Glutamatergic neuron (in vitro differentiated cells): ENCODE measurements around the gene ITGBL1. TPM values are rescaled to one million over a fixed set of nuclear protein-coding genes. Genes with fewer than 3 reads are reported as not detected.

ENCODE experiments used
- DNase-seq: peaks from one replicate; pipeline ENCODE4 v3.0.0; 2022
- H3K27ac Mint-ChIP-seq: one replicate; pipeline ENCODE4 v1.8.0; 2020; ENCODE audit warnings: mild to moderate bottlenecking, mixed read lengths, inconsistent platforms; ENCODE audit not compliant: unreplicated experiment
- H3K27me3 Mint-ChIP-seq: one replicate; pipeline ENCODE4 v1.8.0; 2020; ENCODE audit warnings: mild to moderate bottlenecking, moderate library complexity, mixed read lengths, inconsistent platforms; ENCODE audit not compliant: unreplicated experiment
- H3K36me3 Mint-ChIP-seq: one replicate; pipeline ENCODE4 v1.8.0; 2020; ENCODE audit warnings: mild to moderate bottlenecking, mixed read lengths, inconsistent platforms; ENCODE audit not compliant: unreplicated experiment
- H3K4me1 Mint-ChIP-seq: one replicate; pipeline ENCODE4 v1.8.0; 2020; ENCODE audit warnings: mild to moderate bottlenecking, low read depth, mixed read lengths, inconsistent platforms; ENCODE audit not compliant: unreplicated experiment
- H3K4me3 Mint-ChIP-seq: one replicate; pipeline ENCODE4 v1.8.0; 2020; ENCODE audit warnings: mild to moderate bottlenecking, mixed read lengths, inconsistent platforms; ENCODE audit not compliant: unreplicated experiment
- H3K9me3 Mint-ChIP-seq: one replicate; pipeline ENCODE4 v1.8.0; 2020; ENCODE audit warnings: mild to moderate bottlenecking, moderate library complexity, mixed read lengths, inconsistent platforms; ENCODE audit not compliant: unreplicated experiment
- CTCF ChIP-seq: fragments of 200-600 bp; sonication (generic); IDR thresholded peaks from one replicate; pipeline ENCODE4 v1.5.0; 2021; ENCODE audit not compliant: partially characterized antibody, unreplicated experiment
- total RNA-seq: library from RNA; stranded (reverse); fragmentation: NEBNext Ultra II Directional; extraction: Animal tissue kit (Norgen Biotek cat#: 25700); gene quantifications from one replicate; pipeline ENCODE4 v1.2.1, GENCODE V29; 2021; ENCODE audit not compliant: unreplicated experiment

Gene ITGBL1
- total RNA-seq, 1 donor from 2014 or later: not detected

GRCh38 chr13:101515504-101515903 lies 63.0 kb downstream of the ITGBL1 start:
- Mint-ChIP-seq H3K9me3 (no peaks in the 10 kb centered on the region), H3K27me3 (peaks cover 1% of the 10 kb centered on the region), H3K4me3 (no peak overlapping the region), H3K4me1 (no peaks in the 10 kb centered on the region), H3K36me3 (no peaks in the 10 kb centered on the region), H3K27ac (no peak overlapping the region)
- no peak for DNase-seq
- TF ChIP-seq CTCF: no peak

- H3K27me3 Mint-ChIP-seq: peaks cover 2% of the 10 kb centered on the region
- no peaks in the 10 kb centered on the region for H3K9me3 Mint-ChIP-seq
- H3K4me3 Mint-ChIP-seq: no peak overlapping the region
- H3K4me1 Mint-ChIP-seq: peaks cover 3% of the 10 kb centered on the region
- TF ChIP-seq CTCF: no peak
- H3K27ac Mint-ChIP-seq: no peak overlapping the region
- DNase-seq: no peak
- no peaks in the 10 kb centered on the region for H3K36me3 Mint-ChIP-seq
Measured at GRCh38 chr13:101516262-101516661, 63.8 kb downstream of the ITGBL1 start.

GRCh38 chr13:101520672-101521071 lies 68.2 kb downstream of the ITGBL1 start:
- TF ChIP-seq CTCF: no peak
- Mint-ChIP-seq H3K9me3 (no peaks in the 10 kb centered on the region), H3K27me3 (peaks cover 2% of the 10 kb centered on the region), H3K4me3 (no peak overlapping the region), H3K27ac (no peak overlapping the region), H3K36me3 (no peaks in the 10 kb centered on the region), H3K4me1 (peaks cover 3% of the 10 kb centered on the region)
- no peak for DNase-seq

- Mint-ChIP-seq H3K4me1 (peaks cover 3% of the 10 kb centered on the region), H3K9me3 (no peaks in the 10 kb centered on the region), H3K27ac (no peak overlapping the region), H3K4me3 (no peak overlapping the region), H3K36me3 (no peaks in the 10 kb centered on the region), H3K27me3 (peaks cover 2% of the 10 kb centered on the region)
- DNase-seq: no peak
- TF ChIP-seq CTCF: no peak
Measured at GRCh38 chr13:101521371-101521770, 68.9 kb downstream of the ITGBL1 start.

GRCh38 chr13:101522607-101523006 lies 70.1 kb downstream of the ITGBL1 start:
- TF ChIP-seq CTCF: no peak
- Mint-ChIP-seq H3K36me3 (no peaks in the 10 kb centered on the region), H3K27me3 (peaks cover 2% of the 10 kb centered on the region), H3K27ac (no peak overlapping the region), H3K4me3 (no peak overlapping the region), H3K4me1 (peaks cover 3% of the 10 kb centered on the region), H3K9me3 (no peaks in the 10 kb centered on the region)
- DNase-seq: no peak
